ENCODE results near the gene KCNJ1. TPM values are rescaled to one million over a fixed set of nuclear protein-coding genes. Genes with fewer than 3 reads are reported as not detected.

KCNJ1 gene
- polyA plus RNA-seq, 1 experiment: not detected

DNA sequence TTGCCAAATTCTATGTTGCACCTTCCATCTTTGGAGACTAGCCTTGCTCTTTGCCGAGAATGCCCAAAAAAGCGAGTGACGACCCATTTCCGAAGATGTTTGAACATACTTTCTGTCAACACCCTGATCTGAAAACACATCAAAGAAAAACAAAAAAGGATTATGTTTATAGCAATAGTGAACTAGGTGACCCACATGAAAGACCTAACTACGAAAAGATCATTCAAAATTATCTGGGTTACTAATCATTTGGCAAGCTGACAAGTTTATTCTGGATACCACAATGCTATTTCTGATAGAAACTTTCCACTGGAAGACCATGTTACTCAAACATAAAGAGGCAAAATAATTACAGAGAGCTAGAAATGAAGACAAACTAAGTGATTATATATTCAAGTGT, 27.0 kb downstream of the KCNJ1 start:
- ChIA-PET CTCF (interaction anchor here (1.0 to 1.5 kb wide), 2 partner anchors 9 to 682 kb away, joined by 6 to 11 read pairs; no protein-coding TSS in a partner anchor), POLR2A (no interaction called here)
- H3K9me3 ChIP-seq (ENCODE audit: control insufficient read depth, insufficient read depth, low read length): no peaks in the 10 kb centered on the region
- DNase-seq (ENCODE audit: low read depth, low spot score): no peak
- H3K27me3 ChIP-seq (ENCODE audit: control insufficient read depth, insufficient read depth, low read length): peaks cover 5% of the 10 kb centered on the region
- TF ChIP-seq, protein P1, sequence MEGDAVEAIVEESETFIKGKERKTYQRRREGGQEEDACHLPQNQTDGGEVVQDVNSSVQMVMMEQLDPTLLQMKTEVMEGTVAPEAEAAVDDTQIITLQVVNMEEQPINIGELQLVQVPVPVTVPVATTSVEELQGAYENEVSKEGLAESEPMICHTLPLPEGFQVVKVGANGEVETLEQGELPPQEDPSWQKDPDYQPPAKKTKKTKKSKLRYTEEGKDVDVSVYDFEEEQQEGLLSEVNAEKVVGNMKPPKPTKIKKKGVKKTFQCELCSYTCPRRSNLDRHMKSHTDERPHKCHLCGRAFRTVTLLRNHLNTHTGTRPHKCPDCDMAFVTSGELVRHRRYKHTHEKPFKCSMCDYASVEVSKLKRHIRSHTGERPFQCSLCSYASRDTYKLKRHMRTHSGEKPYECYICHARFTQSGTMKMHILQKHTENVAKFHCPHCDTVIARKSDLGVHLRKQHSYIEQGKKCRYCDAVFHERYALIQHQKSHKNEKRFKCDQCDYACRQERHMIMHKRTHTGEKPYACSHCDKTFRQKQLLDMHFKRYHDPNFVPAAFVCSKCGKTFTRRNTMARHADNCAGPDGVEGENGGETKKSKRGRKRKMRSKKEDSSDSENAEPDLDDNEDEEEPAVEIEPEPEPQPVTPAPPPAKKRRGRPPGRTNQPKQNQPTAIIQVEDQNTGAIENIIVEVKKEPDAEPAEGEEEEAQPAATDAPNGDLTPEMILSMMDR (IDR thresholded peaks at IDR 0.05; ENCODE audit: low read depth, low read length): no peak
- no peak overlapping the region for H3K4me3 ChIP-seq (ENCODE audit: low read depth, low read length)
- no peak overlapping the region for H3K27ac ChIP-seq (ENCODE audit: low read depth, low read length)

DNA sequence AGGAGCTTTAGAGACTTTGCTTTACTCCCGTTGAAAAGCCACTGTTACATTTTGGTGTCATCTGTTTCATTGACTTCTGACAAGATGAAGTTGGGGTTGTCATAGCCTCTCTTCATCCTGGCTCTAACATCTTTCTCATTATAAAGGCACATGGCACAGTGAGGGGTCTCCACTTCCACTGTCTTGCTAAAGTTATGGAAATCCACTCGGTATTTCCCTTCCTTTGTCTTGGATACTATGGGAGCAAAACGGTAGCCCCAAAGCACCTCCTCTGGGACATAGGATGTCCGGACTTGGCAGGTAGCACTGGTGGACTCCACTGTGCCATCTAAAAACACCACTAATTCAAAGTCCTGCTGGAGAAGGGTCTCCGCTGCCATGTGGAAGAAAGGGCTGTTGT, 28.0 kb downstream of the KCNJ1 start:
- DNase-seq (ENCODE audit: low read depth, low spot score): no peak
- Histone ChIP-seq H3K4me3 (ENCODE audit: low read depth, low read length) (no peak overlapping the region), H3K9me3 (ENCODE audit: control insufficient read depth, insufficient read depth, low read length) (no peaks in the 10 kb centered on the region), H3K27me3 (ENCODE audit: control insufficient read depth, insufficient read depth, low read length) (peaks cover 4% of the 10 kb centered on the region), H3K27ac (ENCODE audit: low read depth, low read length) (no peak overlapping the region)
- POLR2A ChIA-PET: no interaction called here
- CTCF ChIA-PET: no interaction called here
- TF ChIP-seq, protein P1 (IDR thresholded peaks at IDR 0.05; ENCODE audit: low read depth, low read length): no peak

DNA sequence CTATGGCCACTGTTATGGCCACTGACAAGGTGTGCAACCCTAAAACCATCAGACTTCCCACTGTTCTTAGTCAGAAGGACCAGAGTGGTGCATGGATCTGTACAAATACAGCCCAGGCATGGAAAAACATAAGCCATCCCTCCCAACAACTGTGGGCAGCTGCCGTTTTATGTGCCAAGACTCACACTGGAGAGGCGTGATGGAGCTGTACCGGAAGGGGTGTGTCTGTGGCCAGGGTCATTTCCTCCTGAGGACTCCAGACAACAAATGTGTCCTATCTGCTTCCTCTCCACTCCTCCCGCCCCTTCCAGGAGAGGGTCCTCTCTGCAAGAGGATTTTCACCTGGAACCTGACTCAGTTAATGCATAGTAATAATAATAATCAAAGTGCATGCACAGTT, 29.5 kb downstream of the KCNJ1 start:
- H3K27ac ChIP-seq (ENCODE audit: low read depth, low read length): no peak overlapping the region
- no peaks in the 10 kb centered on the region for H3K9me3 ChIP-seq (ENCODE audit: control insufficient read depth, insufficient read depth, low read length)
- no peak overlapping the region for H3K4me3 ChIP-seq (ENCODE audit: low read depth, low read length)
- H3K27me3 ChIP-seq (ENCODE audit: control insufficient read depth, insufficient read depth, low read length): peaks cover 4% of the 10 kb centered on the region
- ChIA-PET POLR2A (no interaction called here), CTCF (interaction anchor here (0.6 kb wide), 1 partner anchor 187 kb away, joined by 3 read pairs; no protein-coding TSS in a partner anchor)
- TF ChIP-seq, protein P1 (IDR thresholded peaks at IDR 0.05; ENCODE audit: low read depth, low read length): no peak
- DNase-seq (ENCODE audit: low read depth, low spot score): no peak

DNA sequence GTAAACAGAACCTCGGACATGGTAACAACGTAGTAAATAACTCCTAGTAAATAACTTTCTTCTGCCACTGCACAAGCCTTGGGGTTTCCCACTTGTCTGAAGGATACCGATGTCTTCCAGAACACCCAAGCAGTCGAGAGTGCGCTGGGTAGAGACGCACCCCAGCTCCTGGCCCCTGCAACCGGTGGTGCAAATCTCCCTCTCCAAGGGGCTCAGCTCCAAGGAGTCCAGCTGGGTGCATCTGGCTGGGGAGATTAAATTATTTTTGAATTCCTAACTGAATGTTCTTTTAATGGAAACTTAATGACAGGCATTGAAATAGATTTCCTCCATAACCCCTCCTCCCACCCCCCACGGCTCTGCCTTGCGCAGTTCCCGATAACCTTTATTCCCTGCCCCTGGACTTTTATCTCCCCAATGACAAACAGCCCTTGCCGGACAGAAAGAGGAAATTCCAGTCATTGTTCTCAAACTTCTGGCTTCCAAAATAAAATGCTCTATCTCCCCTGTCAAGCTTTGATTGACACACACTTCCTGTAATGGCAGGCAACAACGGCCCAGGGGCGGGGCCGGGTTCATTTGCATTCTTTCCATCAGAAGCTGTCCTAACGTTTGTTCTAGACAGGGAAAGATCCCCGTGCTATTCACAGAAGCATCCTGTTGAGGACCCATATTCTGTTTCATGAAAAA, 31.2 kb downstream of the KCNJ1 start:
- H3K4me3 ChIP-seq (ENCODE audit: low read depth, low read length): no peak overlapping the region
- DNase-seq (ENCODE audit: low read depth, low spot score): no peak
- ChIA-PET CTCF (interaction anchor here (0.6 to 1.9 kb wide), 4 partner anchors 11 to 678 kb away, joined by 3 to 15 read pairs (median 3); no protein-coding TSS in a partner anchor), POLR2A (no interaction called here)
- no peak overlapping the region for H3K27ac ChIP-seq (ENCODE audit: low read depth, low read length)
- peaks cover 7% of the 10 kb centered on the region for H3K27me3 ChIP-seq (ENCODE audit: control insufficient read depth, insufficient read depth, low read length)
- TF ChIP-seq, protein P1 (IDR thresholded peaks at IDR 0.05; ENCODE audit: low read depth, low read length): no peak
- H3K9me3 ChIP-seq (ENCODE audit: control insufficient read depth, insufficient read depth, low read length): no peaks in the 10 kb centered on the region

DNA sequence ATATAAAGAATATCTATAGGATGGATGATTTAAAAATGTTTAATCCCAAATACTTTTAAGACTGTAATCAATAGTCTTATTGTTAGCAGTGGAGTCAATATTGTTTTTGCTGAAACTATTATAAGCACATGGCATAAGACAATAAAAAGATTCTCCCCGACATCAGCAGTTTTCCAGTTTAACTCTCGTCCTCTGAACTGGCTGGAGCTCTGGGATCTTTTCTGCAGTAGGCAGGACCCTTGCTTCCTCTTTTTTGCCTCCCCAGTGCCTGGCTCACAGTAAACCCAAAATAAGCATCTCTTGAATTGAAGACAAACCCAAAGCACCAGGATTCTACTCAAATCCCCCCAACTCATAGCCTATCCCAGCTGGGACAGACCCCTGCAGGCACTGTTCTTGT, 32.9 kb downstream of the KCNJ1 start:
- TF ChIP-seq, protein P1 (IDR thresholded peaks at IDR 0.05; ENCODE audit: low read depth, low read length): no peak
- Histone ChIP-seq H3K27me3 (ENCODE audit: control insufficient read depth, insufficient read depth, low read length) (peaks cover 7% of the 10 kb centered on the region), H3K27ac (ENCODE audit: low read depth, low read length) (no peak overlapping the region), H3K4me3 (ENCODE audit: low read depth, low read length) (no peak overlapping the region), H3K9me3 (ENCODE audit: control insufficient read depth, insufficient read depth, low read length) (no peaks in the 10 kb centered on the region)
- ChIA-PET POLR2A (no interaction called here), CTCF (interaction anchor here (1.3 to 5.9 kb wide), 3 partner anchors 664 to 676 kb away, joined by 3 to 148 read pairs (median 15); no protein-coding TSS in a partner anchor)
- no peak for DNase-seq (ENCODE audit: low read depth, low spot score)
